Stimulated activated CD8-positive, alpha-beta memory T cell treated with anti-CD3 and anti-CD28 coated beads, Interleukin-12 subunit alpha, Interleukin-12 subunit beta, amount 100 ng/mL, for 24 hours (primary cell): ENCODE data around the gene EFNA5.

ENCODE experiments used
- DNase-seq: peaks from one replicate; pipeline ENCODE4 v3.0.0-alpha.2; 2020; ENCODE audit errors: extremely low read depth

Gene EFNA5

GRCh38 chr5:107672211-107673038, 1.7 kb upstream of the EFNA5 start:
- DNase-seq: no peak

- DNase-seq: no peak
Observed at GRCh38 chr5:107671742-107672210, 1.0 kb upstream of the EFNA5 start.

- no peak for DNase-seq
Observed at GRCh38 chr5:107670087-107670931, 428 bp downstream of the EFNA5 start.

GRCh38 chr5:107669096-107670031, 1.4 kb downstream of the EFNA5 start:
- no peak for DNase-seq

- DNase-seq: no peak
Observed at GRCh38 chr5:107668154-107669095, 2.3 kb downstream of the EFNA5 start.

GRCh38 chr5:107666051-107666655, 4.6 kb downstream of the EFNA5 start:
- no peak for DNase-seq

- DNase-seq: no peak
Observed at GRCh38 chr5:107665036-107665570, 5.6 kb downstream of the EFNA5 start.

GRCh38 chr5:107663697-107664096, 7.0 kb downstream of the EFNA5 start:
- no peak for DNase-seq

GRCh38 chr5:107661650-107662044, 9.1 kb downstream of the EFNA5 start:
- DNase-seq: no peak

- DNase-seq: no peak
Observed at GRCh38 chr5:107661038-107661649, 9.6 kb downstream of the EFNA5 start.

- DNase-seq: no peak
Observed at GRCh38 chr5:107658528-107658927, 12.2 kb downstream of the EFNA5 start.

- no peak for DNase-seq
Observed at GRCh38 chr5:107655831-107656230, 14.9 kb downstream of the EFNA5 start.

GRCh38 chr5:107654827-107655226, 15.9 kb downstream of the EFNA5 start:
- no peak for DNase-seq

GRCh38 chr5:107653685-107654084, 17.1 kb downstream of the EFNA5 start:
- no peak for DNase-seq

- DNase-seq: no peak
Observed at GRCh38 chr5:107652839-107653607, 17.7 kb downstream of the EFNA5 start.

GRCh38 chr5:107652408-107652807, 18.3 kb downstream of the EFNA5 start:
- no peak for DNase-seq

GRCh38 chr5:107651325-107651724, 19.4 kb downstream of the EFNA5 start:
- no peak for DNase-seq

- DNase-seq: no peak
Observed at GRCh38 chr5:107646418-107646817, 24.3 kb downstream of the EFNA5 start.

- DNase-seq: no peak
Observed at GRCh38 chr5:107640568-107640967, 30.2 kb downstream of the EFNA5 start.
